Right atrium auricular region (tissue), 2 donors: Measurements from ENCODE around the gene ID2. TPM values are rescaled to one million over a fixed set of nuclear protein-coding genes. Genes with fewer than 3 reads are reported as not detected.

Experiments used
- DNase-seq: peaks from one replicate; pipeline ENCODE4 v3.0.0-alpha.2; 2019; ENCODE audit warnings: low spot score
- H3K27ac ChIP-seq, 2 donors: fragments of 200-600 bp; sonication (generic); 1 replicate in 1 of 2; 2 replicates in 1 of 2; pipeline ENCODE4 v1.5.1; 2016 to 2019
- H3K27me3 ChIP-seq, 2 donors: fragments of 200-600 bp; sonication (generic); one replicate each; pipeline versions ENCODE4 v1.5.1 to v1.6.0; 2017 to 2019
- H3K36me3 ChIP-seq: fragments of 200-600 bp; sonication (generic); one replicate; pipeline ENCODE4 v1.5.1; 2016
- H3K4me1 ChIP-seq, 2 donors: fragments of 200-600 bp; sonication (generic); one replicate each; pipeline versions ENCODE4 v1.5.1 to v1.6.0; 2017 to 2019
- H3K4me3 ChIP-seq, 2 donors: fragments of 200-600 bp; sonication (generic); 1 replicate in 1 of 2; 2 replicates in 1 of 2; pipeline ENCODE4 v1.5.1; 2017 to 2019; ENCODE audit warnings: mild to moderate bottlenecking in 1 of 2, moderate library complexity in 1 of 2
- H3K9me3 ChIP-seq, 2 donors: fragments of 200-600 bp; sonication (generic); one replicate each; pipeline ENCODE4 v1.5.1; 2019
- total RNA-seq, 2 donors: library from RNA; depleted of rRNA; stranded (reverse); fragments of >200 nt; gene quantifications; one replicate each; pipeline ENCODE4 v1.1.0, GENCODE V29; 2016
- TF ChIP-seq, protein P1 (sequence below), 2 donors: fragments of 200-600 bp; sonication (generic); IDR thresholded peaks; one replicate each; pipeline ENCODE4 v1.5.1; 2019; ENCODE audit warnings: antibody characterized with exemption in 2 of 2

The ID2 gene
- total RNA-seq, 2 donors from 2014 or later: 213 to 421 TPM

DNA sequence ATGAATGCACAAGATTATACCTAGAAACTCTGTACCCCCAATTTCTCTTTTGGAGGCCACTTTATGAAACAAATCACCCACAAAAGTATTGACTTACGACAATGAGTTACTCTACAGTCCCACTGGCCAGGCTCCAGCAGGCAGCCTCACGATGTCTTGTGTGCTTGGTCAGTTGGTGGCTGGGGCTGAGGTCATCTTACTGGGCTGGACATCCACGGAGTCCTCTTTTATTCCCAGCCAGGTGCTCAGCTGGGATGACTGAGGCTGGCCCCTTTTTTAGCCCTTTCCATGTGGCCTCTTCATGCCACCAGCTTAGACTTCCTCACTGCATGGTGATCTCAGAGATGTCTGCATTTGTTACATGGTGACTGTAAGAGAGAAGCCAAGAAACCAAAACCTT is 8.9 kb upstream of the ID2 start:
- H3K27me3 ChIP-seq: no peaks in the 10 kb centered on the region

DNA sequence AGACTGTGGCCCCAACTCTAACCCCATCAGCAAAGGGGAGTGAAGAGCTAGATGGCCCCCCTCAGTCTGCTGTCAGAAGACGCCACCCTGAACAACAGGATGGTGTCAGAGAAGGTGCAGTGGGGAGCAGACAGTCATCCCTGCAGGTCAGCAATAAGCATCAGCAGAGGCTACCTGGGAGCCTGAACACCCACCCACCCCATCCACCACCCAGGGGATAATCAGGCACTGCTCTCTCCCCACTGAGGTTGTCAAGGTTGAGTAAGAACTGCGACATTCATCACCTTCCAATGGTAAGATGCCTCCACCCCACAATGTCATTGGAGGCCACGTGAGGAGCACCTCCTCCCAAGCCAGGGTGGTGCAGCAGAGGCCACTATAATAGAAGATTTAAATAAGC is 8.5 kb upstream of the ID2 start:
- H3K36me3 ChIP-seq: no peaks in the 10 kb centered on the region
- H3K9me3 ChIP-seq: peaks cover 7 to 15% of the 10 kb centered on the region in 2 donors
- DNase-seq: no peak
- H3K4me1 ChIP-seq: peaks cover 0 to 36% of the 10 kb centered on the region in 2 donors
- H3K27ac ChIP-seq: no peak overlapping the region
- H3K4me3 ChIP-seq: no peak overlapping the region
- TF ChIP-seq, protein P1, sequence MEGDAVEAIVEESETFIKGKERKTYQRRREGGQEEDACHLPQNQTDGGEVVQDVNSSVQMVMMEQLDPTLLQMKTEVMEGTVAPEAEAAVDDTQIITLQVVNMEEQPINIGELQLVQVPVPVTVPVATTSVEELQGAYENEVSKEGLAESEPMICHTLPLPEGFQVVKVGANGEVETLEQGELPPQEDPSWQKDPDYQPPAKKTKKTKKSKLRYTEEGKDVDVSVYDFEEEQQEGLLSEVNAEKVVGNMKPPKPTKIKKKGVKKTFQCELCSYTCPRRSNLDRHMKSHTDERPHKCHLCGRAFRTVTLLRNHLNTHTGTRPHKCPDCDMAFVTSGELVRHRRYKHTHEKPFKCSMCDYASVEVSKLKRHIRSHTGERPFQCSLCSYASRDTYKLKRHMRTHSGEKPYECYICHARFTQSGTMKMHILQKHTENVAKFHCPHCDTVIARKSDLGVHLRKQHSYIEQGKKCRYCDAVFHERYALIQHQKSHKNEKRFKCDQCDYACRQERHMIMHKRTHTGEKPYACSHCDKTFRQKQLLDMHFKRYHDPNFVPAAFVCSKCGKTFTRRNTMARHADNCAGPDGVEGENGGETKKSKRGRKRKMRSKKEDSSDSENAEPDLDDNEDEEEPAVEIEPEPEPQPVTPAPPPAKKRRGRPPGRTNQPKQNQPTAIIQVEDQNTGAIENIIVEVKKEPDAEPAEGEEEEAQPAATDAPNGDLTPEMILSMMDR (IDR thresholded peaks at IDR 0.05): no peak
- H3K27me3 ChIP-seq: no peaks in the 10 kb centered on the region

More for the DNA sequence above, 8.9 kb upstream of the ID2 start:
- peaks cover 7 to 15% of the 10 kb centered on the region in 2 donors for H3K9me3 ChIP-seq
- no peak for DNase-seq
- peaks cover 0 to 32% of the 10 kb centered on the region in 2 donors for H3K4me1 ChIP-seq
- TF ChIP-seq, protein P1 (IDR thresholded peaks at IDR 0.05): no peak
- H3K36me3 ChIP-seq: no peaks in the 10 kb centered on the region
- no peak overlapping the region for H3K27ac ChIP-seq
- H3K4me3 ChIP-seq: no peak overlapping the region

DNA sequence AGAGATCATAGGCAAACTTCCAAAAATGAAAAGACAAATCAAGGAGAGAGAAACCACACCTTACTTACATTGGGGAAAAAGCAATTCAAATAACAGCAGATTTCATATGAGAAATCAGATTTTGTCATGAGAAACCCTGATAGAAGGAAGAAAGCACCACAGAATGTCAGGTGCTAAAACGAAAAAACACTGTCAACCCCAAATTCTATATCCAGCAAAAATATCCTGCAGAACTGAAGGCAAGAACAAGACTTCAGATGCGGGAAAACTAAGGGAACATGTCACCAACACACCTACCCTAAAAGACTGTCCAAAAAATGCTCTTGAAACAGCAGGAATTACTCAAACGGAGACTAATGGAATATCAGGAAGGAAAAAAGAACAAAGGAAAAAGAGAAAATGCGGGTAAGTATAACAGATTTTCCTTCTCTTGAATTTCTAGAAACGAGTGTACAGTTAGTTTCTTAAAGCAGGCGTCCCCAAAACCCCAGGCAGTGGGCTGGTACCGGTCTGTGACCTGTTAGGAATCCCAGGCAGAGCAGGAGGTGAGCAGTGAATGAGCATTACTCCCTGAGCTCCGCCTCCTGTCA is 7.3 kb upstream of the ID2 start:
- H3K36me3 ChIP-seq: no peaks in the 10 kb centered on the region
- no peak overlapping the region for H3K4me3 ChIP-seq
- H3K9me3 ChIP-seq: peaks cover 7 to 15% of the 10 kb centered on the region in 2 donors
- DNase-seq: no peak
- TF ChIP-seq, protein P1 (IDR thresholded peaks at IDR 0.05): no peak
- H3K27ac ChIP-seq: no peak overlapping the region
- no peaks in the 10 kb centered on the region for H3K27me3 ChIP-seq
- H3K4me1 ChIP-seq: peaks cover 0 to 33% of the 10 kb centered on the region in 2 donors

DNA sequence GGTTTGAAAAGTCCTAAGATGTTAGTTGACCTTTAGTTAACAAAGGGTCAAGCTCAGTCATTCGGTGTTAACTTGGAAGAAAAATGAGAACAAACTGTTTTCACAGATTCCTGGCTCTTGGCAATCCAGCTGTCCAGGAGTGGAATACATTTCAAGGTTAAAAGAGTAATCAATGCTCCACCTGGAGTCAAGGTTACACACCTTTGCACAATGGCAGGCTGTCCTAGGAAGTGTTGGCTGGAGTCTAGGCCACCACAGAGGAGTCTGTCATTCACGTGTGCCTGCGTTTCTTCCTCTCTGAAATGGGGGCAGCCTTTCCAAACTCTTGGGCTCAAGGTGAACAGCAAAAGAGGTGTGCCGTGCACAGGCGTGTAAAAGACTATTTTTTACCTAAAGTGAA is 6.3 kb upstream of the ID2 start:
- H3K4me1 ChIP-seq: peaks cover 0 to 42% of the 10 kb centered on the region in 2 donors
- H3K36me3 ChIP-seq: no peaks in the 10 kb centered on the region
- no peaks in the 10 kb centered on the region for H3K27me3 ChIP-seq
- peak overlapping the region in 1 of 2 donors; percentile 98 for H3K27ac ChIP-seq
- DNase-seq: no peak
- H3K4me3 ChIP-seq: no peak overlapping the region
- peaks cover 7 to 15% of the 10 kb centered on the region in 2 donors for H3K9me3 ChIP-seq
- TF ChIP-seq, protein P1 (IDR thresholded peaks at IDR 0.05): no peak

DNA sequence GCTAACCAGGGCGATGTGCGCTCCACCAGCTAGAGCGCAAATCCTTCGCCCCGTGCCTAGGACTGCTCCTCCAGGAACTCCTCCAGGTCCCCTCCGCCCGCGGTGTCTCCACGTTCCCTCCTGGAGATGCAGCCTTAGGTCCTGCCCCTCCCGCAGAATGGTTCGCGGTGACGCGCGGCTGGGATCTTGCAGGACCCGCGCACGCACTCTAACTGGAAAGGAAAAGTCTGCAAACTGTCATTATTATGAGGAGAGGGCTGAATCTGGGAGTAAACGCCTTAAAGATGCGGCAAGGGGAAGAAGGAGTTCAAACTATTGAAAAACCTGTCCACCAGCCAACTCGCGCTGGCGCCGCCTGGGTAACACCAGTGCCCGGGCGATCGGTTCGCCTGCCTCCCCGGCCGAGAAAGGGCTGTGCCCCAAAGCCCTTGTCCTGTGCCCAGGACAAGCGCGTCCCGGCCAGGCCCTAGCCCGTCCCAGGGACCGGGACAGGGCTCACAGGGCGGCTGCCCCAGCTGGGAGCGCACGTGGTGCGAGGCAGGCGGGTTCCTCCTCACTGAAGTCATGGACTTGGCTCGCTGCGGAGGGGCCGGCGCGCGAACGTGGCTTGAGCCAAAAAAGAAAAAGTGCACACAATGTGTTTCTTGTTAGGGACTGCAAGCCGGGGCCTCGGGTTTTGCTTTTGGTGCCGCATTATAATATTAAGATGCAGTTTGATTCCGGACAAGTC is 5.5 kb upstream of the ID2 start:
- peak overlapping the region; percentile 98 for H3K27ac ChIP-seq
- peak; percentile 97 for DNase-seq
- H3K4me1 ChIP-seq: peaks cover 0 to 47% of the 10 kb centered on the region in 2 donors
- no peaks in the 10 kb centered on the region for H3K27me3 ChIP-seq
- peak overlapping the region; percentile 36 to 65 for H3K4me3 ChIP-seq
- H3K36me3 ChIP-seq: no peaks in the 10 kb centered on the region
- TF ChIP-seq, protein P1 (IDR thresholded peaks at IDR 0.05): no peak
- H3K9me3 ChIP-seq: peaks cover 7 to 15% of the 10 kb centered on the region in 2 donors
